Breast epithelium (tissue), 3 donors: ENCODE results near the gene NLRP12.

Source experiments
- POLR2AphosphoS5 ChIP-seq, 3 donors: sonication (generic); formaldehyde crosslinking; IDR thresholded peaks; one replicate each; pipeline ENCODE4 v1.6.1; 2017; ENCODE audit warnings: antibody characterized with exemption in 3 of 3
- TF ChIP-seq, protein P1 (sequence below), 3 donors: fragments of 450-650 bp; IDR thresholded peaks; one replicate each; pipeline ENCODE4 v1.5.1; 2016 to 2017; ENCODE audit warnings: antibody characterized with exemption in 3 of 3, mild to moderate bottlenecking in 3 of 3, moderate library complexity in 3 of 3

DNA sequence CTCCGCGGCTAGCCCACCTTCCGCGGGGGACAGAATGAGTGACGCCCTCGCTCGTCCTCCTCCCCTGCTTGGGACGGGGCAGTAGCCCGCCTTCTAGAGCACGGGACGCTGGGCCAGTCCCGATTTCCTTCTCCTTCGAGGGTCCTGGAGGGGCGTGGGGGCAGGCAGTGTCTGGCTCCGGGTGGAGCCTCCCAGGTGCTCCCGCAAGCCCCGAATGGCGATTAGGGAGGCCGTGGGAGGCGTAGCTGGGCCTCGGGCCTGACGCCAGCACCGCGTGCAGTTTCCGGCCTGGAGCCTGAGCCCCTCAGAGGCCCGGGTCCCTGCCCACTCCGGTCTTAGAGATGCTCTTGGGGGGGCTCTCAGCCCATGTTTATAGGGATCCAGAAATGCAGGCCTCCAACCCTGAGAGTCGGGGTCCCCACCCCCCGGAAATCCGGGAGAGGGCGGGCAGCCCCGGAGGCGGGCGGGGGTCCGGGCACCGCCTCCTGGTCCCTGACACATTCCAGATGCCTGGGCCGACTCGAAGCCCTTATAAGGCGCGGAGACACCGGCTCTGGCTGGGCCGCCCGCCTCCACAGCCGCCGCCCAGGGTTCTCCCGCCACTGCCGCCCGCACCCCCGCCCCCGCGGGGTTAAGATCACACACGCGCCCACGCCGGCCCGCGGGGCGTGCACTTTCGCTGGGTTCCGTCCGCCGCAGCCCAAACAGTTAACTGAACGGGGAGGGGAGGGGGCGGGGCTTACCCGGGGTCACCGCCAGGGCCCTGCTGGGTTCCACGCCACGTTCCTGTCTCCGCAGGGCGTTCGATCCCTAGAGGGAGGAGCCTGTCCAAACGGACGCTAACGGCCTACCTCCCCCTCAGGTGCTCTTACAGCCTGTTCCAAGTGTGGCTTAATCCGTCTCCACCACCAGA lies 45.0 kb upstream of the NLRP12 start:
- peak; percentile 63 to 80 (median 65) for TF ChIP-seq POLR2AphosphoS5 (IDR thresholded peaks at IDR 0.05)
- TF ChIP-seq, protein P1, sequence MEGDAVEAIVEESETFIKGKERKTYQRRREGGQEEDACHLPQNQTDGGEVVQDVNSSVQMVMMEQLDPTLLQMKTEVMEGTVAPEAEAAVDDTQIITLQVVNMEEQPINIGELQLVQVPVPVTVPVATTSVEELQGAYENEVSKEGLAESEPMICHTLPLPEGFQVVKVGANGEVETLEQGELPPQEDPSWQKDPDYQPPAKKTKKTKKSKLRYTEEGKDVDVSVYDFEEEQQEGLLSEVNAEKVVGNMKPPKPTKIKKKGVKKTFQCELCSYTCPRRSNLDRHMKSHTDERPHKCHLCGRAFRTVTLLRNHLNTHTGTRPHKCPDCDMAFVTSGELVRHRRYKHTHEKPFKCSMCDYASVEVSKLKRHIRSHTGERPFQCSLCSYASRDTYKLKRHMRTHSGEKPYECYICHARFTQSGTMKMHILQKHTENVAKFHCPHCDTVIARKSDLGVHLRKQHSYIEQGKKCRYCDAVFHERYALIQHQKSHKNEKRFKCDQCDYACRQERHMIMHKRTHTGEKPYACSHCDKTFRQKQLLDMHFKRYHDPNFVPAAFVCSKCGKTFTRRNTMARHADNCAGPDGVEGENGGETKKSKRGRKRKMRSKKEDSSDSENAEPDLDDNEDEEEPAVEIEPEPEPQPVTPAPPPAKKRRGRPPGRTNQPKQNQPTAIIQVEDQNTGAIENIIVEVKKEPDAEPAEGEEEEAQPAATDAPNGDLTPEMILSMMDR (IDR thresholded peaks at IDR 0.05) = peak; percentile 56 to 72 (median 69)
